ENCODE measurements around the gene CLDN25. TPM values are rescaled to one million over a fixed set of nuclear protein-coding genes. Genes with fewer than 3 reads are reported as not detected.

CLDN25 gene
- total RNA-seq, 1 donor from 2014 or later = not detected

GRCh38 chr11:113771964-113772363 is 7.6 kb upstream of the CLDN25 start:
- peaks cover 16% of the 10 kb centered on the region for H3K4me1 Mint-ChIP-seq (ENCODE audit: low read depth, unreplicated experiment)
- Histone ChIP-seq H3K27me3 (ENCODE audit: insufficient read depth, low read length) (peaks cover 9% of the 10 kb centered on the region), H3K9ac (ENCODE audit: low read length) (peak overlapping the region; percentile 100), H3K4me1 (ENCODE audit: insufficient read depth, low read length) (peaks cover 6% of the 10 kb centered on the region), H3K4me3 (ENCODE audit: insufficient read depth, low read depth, low read length) (no peak overlapping the region), H3K79me2 (ENCODE audit: insufficient read depth, low read length) (peaks cover 53% of the 10 kb centered on the region), H3K36me3 (ENCODE audit: insufficient read depth, low read length) (peaks cover 6% of the 10 kb centered on the region), H3K9me3 (ENCODE audit: insufficient read depth, low read depth, low read length) (no peaks in the 10 kb centered on the region), H3K27ac (ENCODE audit: low read depth, low read length) (no peak overlapping the region), H2AFZ (ENCODE audit: low read depth, low read length) (no peak overlapping the region), H3K4me2 (ENCODE audit: low read length) (peak overlapping the region; percentile 87), H4K20me1 (ENCODE audit: insufficient read depth, low read length) (peaks cover 12% of the 10 kb centered on the region)
- FAIRE-seq (no peak), DNase-seq (ENCODE audit: low read depth) (no peak)
- H3K9me3 Mint-ChIP-seq (ENCODE audit: unreplicated experiment) = no peaks in the 10 kb centered on the region
- H3K27me3 Mint-ChIP-seq (ENCODE audit: low read depth, unreplicated experiment) = no peaks in the 10 kb centered on the region
- peaks cover 2% of the 10 kb centered on the region for H3K36me3 Mint-ChIP-seq (ENCODE audit: low read depth, unreplicated experiment)
- no peak overlapping the region for H3K27ac Mint-ChIP-seq (ENCODE audit: unreplicated experiment)
- H3K4me3 Mint-ChIP-seq (ENCODE audit: unreplicated experiment) = peak overlapping the region; percentile 99
- TF ChIP-seq EZH2 (IDR thresholded peaks at IDR 0.05; ENCODE audit: insufficient read depth, low read length) (no peak), CTCF (IDR thresholded peaks at IDR 0.05; ENCODE audit: insufficient read depth, low read depth, low read length) (no peak)

- peak overlapping the region; percentile 89 for H3K27ac ChIP-seq (ENCODE audit: low read depth, low read length)
- peak overlapping the region; percentile 95 for H3K4me3 ChIP-seq (ENCODE audit: insufficient read depth, low read depth, low read length)
- peak overlapping the region; percentile 92 for H2AFZ ChIP-seq (ENCODE audit: low read depth, low read length)
- H3K9me3 ChIP-seq (ENCODE audit: insufficient read depth, low read depth, low read length) = no peaks in the 10 kb centered on the region
- H3K36me3 ChIP-seq (ENCODE audit: insufficient read depth, low read length) = peaks cover 2% of the 10 kb centered on the region
- DNase-seq (ENCODE audit: low read depth) = peak; percentile 37
- H3K4me2 ChIP-seq (ENCODE audit: low read length) = peak overlapping the region; percentile 87
- H3K9me3 Mint-ChIP-seq (ENCODE audit: unreplicated experiment) = no peaks in the 10 kb centered on the region
- peaks cover 9% of the 10 kb centered on the region for H3K27me3 ChIP-seq (ENCODE audit: insufficient read depth, low read length)
- no peak for FAIRE-seq
- H3K4me3 Mint-ChIP-seq (ENCODE audit: unreplicated experiment) = peak overlapping the region; percentile 99
- peaks cover 15% of the 10 kb centered on the region for H3K4me1 Mint-ChIP-seq (ENCODE audit: low read depth, unreplicated experiment)
- H4K20me1 ChIP-seq (ENCODE audit: insufficient read depth, low read length) = peaks cover 3% of the 10 kb centered on the region
- H3K36me3 Mint-ChIP-seq (ENCODE audit: low read depth, unreplicated experiment) = peaks cover 2% of the 10 kb centered on the region
- TF ChIP-seq EZH2 (IDR thresholded peaks at IDR 0.05; ENCODE audit: insufficient read depth, low read length) (no peak), CTCF (IDR thresholded peaks at IDR 0.05; ENCODE audit: insufficient read depth, low read depth, low read length) (no peak)
- H3K27me3 Mint-ChIP-seq (ENCODE audit: low read depth, unreplicated experiment) = no peaks in the 10 kb centered on the region
- H3K4me1 ChIP-seq (ENCODE audit: insufficient read depth, low read length) = peaks cover 7% of the 10 kb centered on the region
- peak overlapping the region; percentile 97 for H3K27ac Mint-ChIP-seq (ENCODE audit: unreplicated experiment)
- H3K79me2 ChIP-seq (ENCODE audit: insufficient read depth, low read length) = peaks cover 43% of the 10 kb centered on the region
- H3K9ac ChIP-seq (ENCODE audit: low read length) = peak overlapping the region; percentile 100
Observed at GRCh38 chr11:113773092-113773415, 6.5 kb upstream of the CLDN25 start.

- FAIRE-seq (peak; percentile 17), DNase-seq (ENCODE audit: low read depth) (peak; percentile 93)
- peak within 1 kb of the TSS; percentile 89 for H3K27ac ChIP-seq (ENCODE audit: low read depth, low read length)
- peak within 1 kb of the TSS; percentile 100 for H3K9ac ChIP-seq (ENCODE audit: low read length)
- Mint-ChIP-seq H3K4me3 (ENCODE audit: unreplicated experiment) (peak within 1 kb of the TSS; percentile 99), H3K9me3 (ENCODE audit: unreplicated experiment) (no peaks in the 10 kb centered on the region), H3K27ac (ENCODE audit: unreplicated experiment) (peak within 1 kb of the TSS; percentile 97), H3K27me3 (ENCODE audit: low read depth, unreplicated experiment) (no peaks in the 10 kb centered on the region), H3K36me3 (ENCODE audit: low read depth, unreplicated experiment) (no peaks in the 10 kb centered on the region), H3K4me1 (ENCODE audit: low read depth, unreplicated experiment) (peaks cover 17% of the 10 kb centered on the region)
- H4K20me1 ChIP-seq (ENCODE audit: insufficient read depth, low read length) = no peaks in the 10 kb centered on the region
- peaks cover 41% of the 10 kb centered on the region for H3K79me2 ChIP-seq (ENCODE audit: insufficient read depth, low read length)
- peak within 1 kb of the TSS; percentile 92 for H2AFZ ChIP-seq (ENCODE audit: low read depth, low read length)
- H3K27me3 ChIP-seq (ENCODE audit: insufficient read depth, low read length) = peaks cover 9% of the 10 kb centered on the region
- no peak for TF ChIP-seq EZH2 (IDR thresholded peaks at IDR 0.05; ENCODE audit: insufficient read depth, low read length)
- peak; percentile 91 for TF ChIP-seq CTCF (IDR thresholded peaks at IDR 0.05; ENCODE audit: insufficient read depth, low read depth, low read length)
- peaks cover 9% of the 10 kb centered on the region for H3K4me1 ChIP-seq (ENCODE audit: insufficient read depth, low read length)
- H3K4me3 ChIP-seq (ENCODE audit: insufficient read depth, low read depth, low read length) = peak within 1 kb of the TSS; percentile 95
- no peaks in the 10 kb centered on the region for H3K9me3 ChIP-seq (ENCODE audit: insufficient read depth, low read depth, low read length)
- peak within 1 kb of the TSS; percentile 87 for H3K4me2 ChIP-seq (ENCODE audit: low read length)
- H3K36me3 ChIP-seq (ENCODE audit: insufficient read depth, low read length) = peaks cover 2% of the 10 kb centered on the region
Observed at GRCh38 chr11:113773416-113774173, 6.0 kb upstream of the CLDN25 start, which contains the start of gene ZW10. ZW10 (minus strand) TSS chr11:113773692; CDS start chr11:113773666, 26 bp downstream.

Data from astrocyte (in vitro differentiated cells and primary cell).